ENCODE measurements around the gene CNTNAP2.

Gene CNTNAP2

DNA sequence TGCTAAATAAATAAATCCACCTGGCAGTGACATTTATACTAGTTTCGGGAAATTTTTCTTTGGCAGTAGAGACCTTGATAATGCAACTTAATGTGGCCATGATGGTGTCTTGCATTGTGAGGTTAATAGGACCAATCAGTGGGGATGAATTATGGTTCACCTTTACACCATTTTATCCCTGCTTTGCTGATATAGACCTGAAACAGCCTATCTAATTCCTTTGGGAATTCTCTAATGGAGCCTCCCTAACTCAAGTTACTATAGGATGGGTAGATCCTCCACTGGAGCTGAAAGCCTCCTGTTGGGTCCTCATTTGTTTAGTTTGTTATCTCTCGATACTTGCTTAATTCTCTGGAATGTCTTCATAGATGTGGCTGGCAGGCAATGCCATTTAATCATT, 276.7 kb downstream of the CNTNAP2 start (continued):
- TF ChIP-seq, protein P1, sequence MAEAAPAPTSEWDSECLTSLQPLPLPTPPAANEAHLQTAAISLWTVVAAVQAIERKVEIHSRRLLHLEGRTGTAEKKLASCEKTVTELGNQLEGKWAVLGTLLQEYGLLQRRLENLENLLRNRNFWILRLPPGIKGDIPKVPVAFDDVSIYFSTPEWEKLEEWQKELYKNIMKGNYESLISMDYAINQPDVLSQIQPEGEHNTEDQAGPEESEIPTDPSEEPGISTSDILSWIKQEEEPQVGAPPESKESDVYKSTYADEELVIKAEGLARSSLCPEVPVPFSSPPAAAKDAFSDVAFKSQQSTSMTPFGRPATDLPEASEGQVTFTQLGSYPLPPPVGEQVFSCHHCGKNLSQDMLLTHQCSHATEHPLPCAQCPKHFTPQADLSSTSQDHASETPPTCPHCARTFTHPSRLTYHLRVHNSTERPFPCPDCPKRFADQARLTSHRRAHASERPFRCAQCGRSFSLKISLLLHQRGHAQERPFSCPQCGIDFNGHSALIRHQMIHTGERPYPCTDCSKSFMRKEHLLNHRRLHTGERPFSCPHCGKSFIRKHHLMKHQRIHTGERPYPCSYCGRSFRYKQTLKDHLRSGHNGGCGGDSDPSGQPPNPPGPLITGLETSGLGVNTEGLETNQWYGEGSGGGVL (tag by site-specific recombination; IDR thresholded peaks at IDR 0.05): no peak
- TF ChIP-seq BCL11A (tag by site-specific recombination; IDR thresholded peaks at IDR 0.05; ENCODE audit: low read depth) (no peak), FEZF1 (tag by site-specific recombination; IDR thresholded peaks at IDR 0.05) (no peak), ZNF114 (tag by site-specific recombination; IDR thresholded peaks at IDR 0.05) (no peak), ZSCAN16 (tag by site-specific recombination; IDR thresholded peaks at IDR 0.05) (no peak), ZNF169 (tag by site-specific recombination; IDR thresholded peaks at IDR 0.05) (no peak), ZNF391 (tag by site-specific recombination; IDR thresholded peaks at IDR 0.05; ENCODE audit: borderline replicate concordance, low read depth) (no peak), ZSCAN30 (tag by site-specific recombination; IDR thresholded peaks at IDR 0.05) (no peak)

DNA sequence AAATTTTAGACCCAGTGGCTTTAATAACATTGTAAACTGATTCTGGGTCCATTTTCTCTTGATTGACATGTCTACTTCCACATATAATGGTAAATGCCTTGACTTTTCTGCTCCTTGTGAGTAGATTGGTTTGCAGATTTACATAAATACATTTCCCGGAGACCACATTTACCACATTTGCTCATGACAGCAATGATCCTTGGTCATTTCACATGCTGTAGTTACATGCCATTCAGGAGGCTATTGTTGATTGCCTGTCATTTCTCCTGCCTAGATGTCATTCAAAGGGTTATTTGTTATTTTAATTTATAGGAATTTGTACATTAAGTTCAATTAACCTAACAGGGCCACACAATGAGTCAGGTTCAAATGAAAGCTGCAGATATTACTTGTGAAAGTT, 280.5 kb downstream of the CNTNAP2 start:
- Histone ChIP-seq H3K36me3 (ENCODE audit: control insufficient read depth in 2 of 2, insufficient read depth in 1 of 2, low read length in 2 of 2) (no peaks in the 10 kb centered on the region), H3K4me3 (ENCODE audit: low read depth, low read length) (no peak overlapping the region), H3K9me3 (ENCODE audit: control insufficient read depth, insufficient read depth, low read depth, low read length) (no peaks in the 10 kb centered on the region), H3K4me1 (ENCODE audit: control insufficient read depth, insufficient read depth, low read length) (no peaks in the 10 kb centered on the region; the same call in 1 of the 2 replicates), H3K27ac (ENCODE audit: extremely low read depth, low read depth, low read length) (no peak overlapping the region)
- ChIA-PET POLR2A (no interaction called here), CTCF (no interaction called here)
- TF ChIP-seq ZNF23 (tag by site-specific recombination; IDR thresholded peaks at IDR 0.05; ENCODE audit: borderline replicate concordance) (no peak), ZNF248 (tag by site-specific recombination; IDR thresholded peaks at IDR 0.05) (no peak), ZNF660 (tag by site-specific recombination; IDR thresholded peaks at IDR 0.05) (no peak), ZNF623 (tag by site-specific recombination; IDR thresholded peaks at IDR 0.05) (no peak), RBAK (tag by site-specific recombination; IDR thresholded peaks at IDR 0.05) (no peak), EGR2 (tag by site-specific recombination; IDR thresholded peaks at IDR 0.05; ENCODE audit: low read depth) (no peak), ZNF404 (tag by site-specific recombination; IDR thresholded peaks at IDR 0.05) (no peak), ZSCAN16 (tag by site-specific recombination; IDR thresholded peaks at IDR 0.05) (no peak), ZNF24 (tag by site-specific recombination; IDR thresholded peaks at IDR 0.05) (no peak), KLF16 (tag by site-specific recombination; IDR thresholded peaks at IDR 0.05) (no peak), MYNN (tag by site-specific recombination; IDR thresholded peaks at IDR 0.05; ENCODE audit: borderline replicate concordance) (no peak), ZNF292 (tag by site-specific recombination; IDR thresholded peaks at IDR 0.05; ENCODE audit: borderline replicate concordance, low read depth) (no peak), ZNF530 (tag by site-specific recombination; IDR thresholded peaks at IDR 0.05; ENCODE audit: low read depth) (no peak), ZNF621 (tag by site-specific recombination; IDR thresholded peaks at IDR 0.05) (no peak), ZNF837 (tag by site-specific recombination; IDR thresholded peaks at IDR 0.05) (no peak), PRDM1 (tag by site-specific recombination; IDR thresholded peaks at IDR 0.05) (no peak), ZNF350 (tag by site-specific recombination; IDR thresholded peaks at IDR 0.05) (no peak), ZNF561 (tag by site-specific recombination; IDR thresholded peaks at IDR 0.05; ENCODE audit: borderline replicate concordance) (no peak)
- TF ChIP-seq, protein P2, sequence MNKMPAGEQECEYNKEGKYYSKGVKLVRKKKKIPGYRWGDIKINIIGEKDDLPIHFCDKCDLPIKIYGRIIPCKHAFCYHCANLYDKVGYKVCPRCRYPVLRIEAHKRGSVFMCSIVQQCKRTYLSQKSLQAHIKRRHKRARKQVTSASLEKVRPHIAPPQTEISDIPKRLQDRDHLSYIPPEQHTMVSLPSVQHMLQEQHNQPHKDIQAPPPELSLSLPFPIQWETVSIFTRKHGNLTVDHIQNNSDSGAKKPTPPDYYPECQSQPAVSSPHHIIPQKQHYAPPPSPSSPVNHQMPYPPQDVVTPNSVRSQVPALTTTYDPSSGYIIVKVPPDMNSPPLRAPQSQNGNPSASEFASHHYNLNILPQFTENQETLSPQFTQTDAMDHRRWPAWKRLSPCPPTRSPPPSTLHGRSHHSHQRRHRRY (tag by site-specific recombination; IDR thresholded peaks at IDR 0.05): no peak
